NCI-H128 (cell line): ENCODE measurements around the gene B3GNT5.

ENCODE experiments used
- DNase-seq: peaks from one replicate; lab custom pipeline; 2025; ENCODE audit not compliant: unreplicated experiment; lab: John Stamatoyannopoulos, UW

B3GNT5 gene

DNA sequence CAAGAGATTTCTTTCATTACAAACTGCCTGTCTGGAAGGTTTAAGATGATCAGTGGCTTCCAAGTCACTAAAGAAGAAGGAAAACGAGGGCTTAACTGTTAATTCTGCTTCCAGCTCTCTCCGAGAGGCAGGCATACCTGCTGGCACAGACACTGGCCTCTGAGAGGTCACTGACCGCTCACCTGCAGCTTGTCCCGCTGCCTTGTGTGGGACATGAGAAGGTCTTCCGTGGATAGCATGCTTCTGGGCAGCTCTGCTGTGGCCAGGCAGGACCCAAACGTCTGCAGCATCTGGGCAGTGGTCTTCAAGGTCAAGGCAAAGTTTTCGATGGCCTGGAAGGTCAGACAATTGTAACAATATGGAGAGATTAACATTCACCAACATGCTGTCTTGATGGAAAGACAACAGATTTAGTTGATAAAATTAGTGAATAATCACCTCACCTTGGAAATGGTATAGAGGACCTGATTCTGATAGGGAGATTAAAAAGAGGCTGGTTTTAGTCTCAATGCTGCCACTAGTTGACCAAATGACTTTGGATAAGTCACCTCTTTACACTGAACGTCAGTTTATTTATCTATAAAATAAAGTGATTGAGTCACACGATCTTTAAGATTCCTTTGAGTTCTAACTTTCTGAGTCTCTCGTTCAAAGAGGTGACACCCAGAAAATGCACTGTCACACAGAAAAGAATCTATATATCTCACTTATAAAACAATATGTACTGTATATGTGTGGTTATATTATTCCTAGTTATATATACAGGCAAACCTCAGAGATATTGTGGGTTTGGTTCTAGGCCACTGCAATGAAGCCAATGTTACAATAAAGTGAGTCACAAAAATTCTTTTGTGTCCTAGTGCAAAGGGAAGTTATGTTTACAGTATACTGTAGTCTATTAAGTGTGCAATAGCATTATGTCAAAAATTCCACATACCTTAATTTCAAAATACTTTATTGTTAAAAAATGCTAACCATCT, 65.1 kb downstream of the B3GNT5 start:
- DNase-seq, result no peak

DNA sequence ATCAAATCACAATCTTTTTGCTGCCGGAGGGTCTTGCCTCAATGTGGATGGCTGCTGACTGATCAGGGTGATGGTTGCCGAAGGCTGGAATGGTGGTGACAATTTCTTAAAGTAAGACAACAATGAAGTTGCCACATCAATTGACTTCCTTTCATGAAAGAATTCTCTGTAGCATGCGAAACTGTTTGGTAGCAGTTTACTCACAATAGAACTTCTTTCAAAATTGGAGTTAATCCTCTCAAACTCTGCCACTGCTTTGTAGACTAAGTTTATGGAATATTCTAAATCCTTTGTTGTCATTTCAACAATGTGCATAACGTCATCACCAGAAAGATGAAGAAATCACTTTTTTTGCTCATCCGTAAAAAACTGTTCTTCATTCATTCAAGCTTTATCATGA, 65.8 kb downstream of the B3GNT5 start:
- no peak for DNase-seq

DNA sequence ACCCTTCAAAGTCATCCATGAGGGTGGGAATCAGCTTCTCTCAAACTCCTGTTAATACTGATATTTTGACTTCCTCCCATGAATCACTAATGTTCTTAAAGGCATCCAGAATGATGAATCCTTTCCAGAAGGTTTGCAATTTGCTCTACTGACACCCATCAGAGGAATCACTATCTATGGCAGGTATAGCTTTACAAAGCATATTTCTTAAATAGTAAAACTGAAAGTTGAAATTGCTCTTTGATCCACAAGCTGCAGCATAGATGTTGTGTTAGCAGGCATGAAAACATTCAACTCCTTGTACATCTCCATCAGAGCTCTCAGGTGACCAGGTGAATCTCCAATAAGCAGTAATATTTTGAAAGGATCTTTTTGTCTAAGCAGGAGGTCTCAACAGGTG, 66.3 kb downstream of the B3GNT5 start:
- DNase-seq, result no peak
